HepG2 (cell line): Measurements from ENCODE around the gene PDILT. TPM values are rescaled to one million over a fixed set of nuclear protein-coding genes. Genes with fewer than 3 reads are reported as not detected.

Experiments
- BORCS8-MEF2B ChIP-seq: sonication (generic); formaldehyde crosslinking; IDR thresholded peaks from 2 replicates; pipeline ENCODE4 v1.8.0; 2022; ENCODE audit warnings: mild to moderate bottlenecking, missing genetic modification reagents
- FOXA1 ChIP-seq, 2 experiments: fragments of 450-650 bp in 1 of 2; sonication (generic) in 1 of 2; formaldehyde crosslinking in 1 of 2; IDR thresholded peaks; 2 replicates each; pipeline versions ENCODE4 v1.4.0 to v1.6.1; 2016 to 2020; ENCODE audit warnings: missing genetic modification reagents in 1 of 2
- HOXA3 ChIP-seq: sonication (generic); formaldehyde crosslinking; IDR thresholded peaks from 2 replicates; pipeline ENCODE4 v1.5.0; 2020; ENCODE audit warnings: missing genetic modification reagents
- KDM3A ChIP-seq: IDR thresholded peaks from 2 replicates; pipeline ENCODE4 v1.6.1; 2018; ENCODE audit warnings: low read depth, missing compliant biosample characterization
- MAFK ChIP-seq, 2 experiments: IDR thresholded peaks in 1 of 2; conservative IDR thresholded peaks in 1 of 2; 2 replicates each; pipeline ENCODE4 v1.6.1; 2011; ENCODE audit warnings: improper control_type of control experiment in 2 of 2, low read length in 2 of 2
- MNT ChIP-seq: fragments of 450-650 bp; IDR thresholded peaks from 2 replicates; pipeline ENCODE4 v1.6.1; 2016
- MYNN ChIP-seq: sonication (generic); formaldehyde crosslinking; IDR thresholded peaks from 2 replicates; pipeline ENCODE4 v1.4.0; 2020; ENCODE audit warnings: mild to moderate bottlenecking, low read depth, missing genetic modification reagents
- POLR2AphosphoS2 ChIP-seq: IDR thresholded peaks from 2 replicates; pipeline ENCODE4 v1.6.1; 2011; ENCODE audit warnings: low read depth, low read length, improper control_type of control experiment
- REST ChIP-seq, 2 experiments: IDR thresholded peaks; 2 replicates each; pipeline ENCODE4 v1.6.1; 2011 to 2012; ENCODE audit warnings: low read length in 2 of 2, borderline replicate concordance in 1 of 2, low read depth in 1 of 2, mild to moderate bottlenecking in 1 of 2, moderate library complexity in 1 of 2
- SIN3B ChIP-seq: fragments of 150-350 bp; IDR thresholded peaks from 2 replicates; pipeline ENCODE4 v1.6.1; 2014; ENCODE audit warnings: low read length
- SMAD3 ChIP-seq: sonication (generic); formaldehyde crosslinking; IDR thresholded peaks from 2 replicates; pipeline ENCODE4 v1.4.0; 2020; ENCODE audit warnings: missing genetic modification reagents
- THAP7 ChIP-seq: sonication (generic); formaldehyde crosslinking; IDR thresholded peaks from 2 replicates; pipeline ENCODE4 v1.8.1; 2023; ENCODE audit warnings: mild to moderate bottlenecking, missing genetic modification reagents
- THRA ChIP-seq: sonication (generic); formaldehyde crosslinking; IDR thresholded peaks from 2 replicates; pipeline ENCODE4 v1.4.0; 2020; ENCODE audit warnings: missing genetic modification reagents, borderline replicate concordance
- ZBTB1 ChIP-seq: sonication (generic); formaldehyde crosslinking; IDR thresholded peaks from 2 replicates; pipeline ENCODE4 v1.4.0; 2020; ENCODE audit warnings: missing genetic modification reagents, borderline replicate concordance
- ZFP90 ChIP-seq: sonication (generic); formaldehyde crosslinking; IDR thresholded peaks from 2 replicates; pipeline ENCODE4 v1.8.0; 2022; ENCODE audit warnings: missing genetic modification reagents, mild to moderate bottlenecking, inconsistent platforms, borderline replicate concordance
- ZMAT5 ChIP-seq: sonication (generic); formaldehyde crosslinking; IDR thresholded peaks from 2 replicates; pipeline ENCODE4 v1.5.0; 2020; ENCODE audit warnings: mild to moderate bottlenecking, low read depth, missing genetic modification reagents, borderline replicate concordance
- ZNF180 ChIP-seq: sonication (generic); formaldehyde crosslinking; IDR thresholded peaks from 2 replicates; pipeline ENCODE4 v1.4.0; 2020; ENCODE audit warnings: low read depth, missing genetic modification reagents, borderline replicate concordance
- ZSCAN25 ChIP-seq: sonication (generic); formaldehyde crosslinking; IDR thresholded peaks from 2 replicates; pipeline ENCODE4 v1.8.0; 2022; ENCODE audit warnings: mild to moderate bottlenecking, missing genetic modification reagents
- polyA plus RNA-seq, 8 experiments: library from polyadenylated mRNA; depleted of rRNA in 3 of 8; stranded (reverse) in 7 of 8; unstranded in 1 of 8; fragments of >200 nt; fragmentation: Illumina TruSeq in 4 of 8; extraction: Trizol in 4 of 8; gene quantifications; 2 replicates each; pipeline versions ENCODE4 v1.2.1 to v1.2.3, GENCODE V29; 2011 to 2016; ENCODE audit warnings: low read depth in 4 of 8, missing spikeins in 1 of 8, mixed read lengths in 1 of 8; ENCODE audit not compliant: insufficient read depth in 1 of 8
- total RNA-seq, 5 experiments: library from RNA; depleted of rRNA; stranded (reverse); fragments of >200 nt; fragmentation: Illumina TruSeq; extraction: Trizol; gene quantifications; 2 replicates each; pipeline ENCODE4 v1.2.3, GENCODE V29; 2016; ENCODE audit warnings: low read depth in 1 of 5

PDILT gene
- total and polyA plus RNA-seq, 2 of the 13 experiments (the other 11 are each of a cell fraction or from before 2014, with no cell fraction given): not detected

- TF ChIP-seq THRA (CRISPR knock-in tag) (peak; percentile 41; the same call in 1 of the 2 replicates), KDM3A (peak; percentile 33; the same call in 1 of the 2 replicates), MAFK (conservative IDR thresholded peaks at IDR 0.05 in 1 of 2, IDR thresholded peaks at IDR 0.05 in 1 of 2; ENCODE audit: low read length in 2 of 2) (no peak), ZSCAN25 (CRISPR knock-in tag) (peak; percentile 54; the same call in 1 of the 2 replicates), SIN3B (no peak), MNT (no peak), THAP7 (CRISPR knock-in tag) (no peak), REST (IDR thresholded peaks at IDR 0.05; ENCODE audit: borderline replicate concordance in 1 of 2, low read depth in 1 of 2, low read length in 2 of 2) (no peak), SMAD3 (CRISPR knock-in tag) (0 out of 2 replicates have a peak, but pooled peaks have one; percentile 10), BORCS8-MEF2B (CRISPR knock-in tag) (0 out of 2 replicates have a peak, but pooled peaks have one; percentile 41), ZBTB1 (CRISPR knock-in tag) (no peak), ZFP90 (CRISPR knock-in tag) (0 out of 2 replicates have a peak, but pooled peaks have one; percentile 42), ZNF180 (CRISPR knock-in tag) (no peak), FOXA1 (IDR thresholded peaks at IDR 0.05) (no peak), FOXA1 (CRISPR knock-in tag; IDR thresholded peaks at IDR 0.05) (no peak), POLR2AphosphoS2 (no peak), HOXA3 (CRISPR knock-in tag) (peak; percentile 66; the same call in 1 of the 2 replicates), MYNN (CRISPR knock-in tag) (no peak), ZMAT5 (no peak)
These were observed 7.0 kb downstream of the PDILT start (continued) for GRCh38 chr16:20397468-20398074.
